Endometrium (tissue), 2 donors: ENCODE results near the gene PLS1.
A peak's percentile ranks its signal among the peaks of the same experiment; 100 is the strongest.

Experiments
- FAIRE-seq: peaks from 2 replicates; lab custom pipeline; 2012; peaks lifted over from hg19 to GRCh38; lab: Jason Lieb, UNC
- donor health status: control.
- donor health status: control.

Gene PLS1

DNA sequence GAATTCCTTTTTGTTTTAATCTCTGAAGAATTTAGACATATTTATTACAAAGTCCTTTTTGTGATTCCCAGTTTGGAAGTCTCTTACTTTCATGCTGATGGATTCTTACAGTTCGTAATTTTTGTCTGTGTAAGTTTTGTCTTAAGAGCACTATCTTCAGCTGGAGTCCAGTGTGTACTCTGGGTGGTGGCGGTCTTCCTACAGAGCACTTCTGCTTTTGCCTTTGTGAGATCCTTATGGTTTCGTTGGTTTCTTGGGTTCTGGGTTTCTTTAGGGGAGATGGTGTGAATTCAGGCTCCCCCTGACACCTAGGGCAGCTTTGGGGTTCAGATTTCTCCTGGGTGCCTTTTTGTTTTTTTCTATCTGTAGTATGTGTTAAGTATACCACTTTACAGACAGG, 45.3 kb downstream of the PLS1 start:
- no peak for FAIRE-seq

DNA sequence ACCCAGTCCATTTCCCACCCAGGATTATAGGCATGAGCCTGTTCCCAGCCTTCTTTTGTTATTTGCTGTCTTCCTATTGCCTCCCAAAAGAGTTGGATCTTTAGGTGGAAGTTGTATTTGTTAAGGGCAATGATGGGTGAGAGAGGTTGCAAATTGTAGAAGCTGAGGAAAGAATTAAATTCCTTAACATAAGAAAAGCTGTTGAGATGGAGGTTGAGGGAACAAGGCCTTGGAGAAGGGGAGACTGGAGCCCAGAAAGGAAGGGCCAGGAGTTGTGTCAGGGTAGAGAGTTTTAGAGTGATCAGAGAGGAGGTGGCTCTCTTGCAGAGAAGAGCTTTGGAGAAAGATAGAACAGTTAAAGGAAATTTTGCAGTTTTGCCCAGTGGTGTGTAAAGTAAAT, 46.8 kb downstream of the PLS1 start:
- FAIRE-seq, result no peak

DNA sequence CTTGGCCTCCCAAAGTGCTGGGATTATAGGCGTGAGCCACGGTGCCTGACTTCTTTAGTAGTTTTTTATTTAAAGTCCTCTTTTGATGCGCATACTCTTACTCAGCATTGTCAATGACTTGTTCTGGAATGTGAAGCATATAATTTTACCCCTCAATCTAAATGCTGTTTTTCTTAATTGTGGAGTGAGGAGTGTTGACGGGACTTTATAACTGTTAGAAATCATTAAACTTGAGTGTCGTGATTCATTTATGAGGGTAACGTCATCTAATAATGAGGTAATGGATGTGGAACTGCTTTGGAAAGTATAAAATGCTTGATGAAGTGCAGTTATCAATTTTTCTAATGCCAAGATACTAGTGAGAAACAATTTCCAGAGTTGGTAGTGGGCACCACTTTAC, 48.3 kb downstream of the PLS1 start:
- FAIRE-seq, result no peak

DNA sequence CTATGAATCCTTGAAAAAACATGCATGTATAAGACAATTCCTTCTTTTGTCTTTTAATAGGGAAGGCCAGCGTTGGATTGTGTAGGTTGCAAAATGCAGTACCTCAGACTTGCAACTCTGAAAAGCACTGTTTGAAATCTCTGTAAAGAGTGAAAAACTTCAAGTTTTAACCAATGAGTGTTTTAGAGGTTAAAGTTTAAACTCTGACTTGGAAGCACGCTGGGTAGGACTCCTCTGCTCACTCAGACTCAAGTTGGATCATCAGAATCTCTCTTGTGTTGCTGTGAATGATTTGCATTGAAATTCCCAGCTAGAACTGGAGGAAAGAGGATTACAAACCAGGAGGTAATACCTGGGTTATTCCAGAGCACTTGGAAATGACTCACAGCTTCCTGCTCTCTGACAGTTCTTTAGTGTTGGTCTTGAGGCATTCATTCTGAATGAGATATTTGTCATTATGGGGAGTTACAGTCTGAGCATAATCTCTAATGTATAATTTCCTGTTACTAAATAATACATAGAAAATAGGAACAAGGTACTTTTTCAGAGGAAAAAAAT, 49.1 kb downstream of the PLS1 start:
- no peak for FAIRE-seq

DNA sequence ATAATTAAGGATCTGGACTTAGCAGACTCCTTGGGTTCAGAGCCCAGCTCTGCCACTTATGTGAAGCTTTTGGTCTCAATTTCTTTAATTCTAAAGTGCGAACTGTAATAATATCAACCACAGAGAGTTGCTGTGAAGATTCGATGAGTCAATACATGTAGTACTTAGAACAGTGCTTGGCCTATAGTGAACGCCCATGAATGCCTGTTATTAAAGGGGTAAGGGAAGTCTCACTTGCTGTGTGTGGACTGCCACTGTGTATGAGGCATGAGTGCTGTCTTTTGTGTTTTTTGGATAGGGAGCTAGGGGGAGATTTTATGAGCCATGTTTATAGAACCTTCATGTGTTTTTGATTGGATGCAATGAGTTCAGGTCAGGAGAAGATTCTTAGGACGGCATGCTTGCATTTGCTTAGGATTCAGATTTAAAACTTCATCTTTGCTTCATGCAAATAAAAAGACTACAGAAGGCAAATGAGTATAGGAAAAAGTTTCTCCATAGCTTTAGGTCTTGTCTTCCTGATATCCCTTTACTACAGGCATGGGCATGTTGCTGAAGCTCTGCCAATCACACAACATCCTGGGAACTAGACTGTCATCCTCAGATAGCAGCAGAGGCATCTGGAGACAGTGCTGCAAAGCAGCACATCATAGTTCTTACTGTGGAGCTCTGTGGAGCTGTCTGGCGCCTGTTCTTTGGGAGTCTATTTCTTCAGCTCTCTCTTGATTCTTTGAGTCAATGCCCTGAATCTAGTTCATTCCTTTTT, 50.0 kb downstream of the PLS1 start:
- no peak for FAIRE-seq

DNA sequence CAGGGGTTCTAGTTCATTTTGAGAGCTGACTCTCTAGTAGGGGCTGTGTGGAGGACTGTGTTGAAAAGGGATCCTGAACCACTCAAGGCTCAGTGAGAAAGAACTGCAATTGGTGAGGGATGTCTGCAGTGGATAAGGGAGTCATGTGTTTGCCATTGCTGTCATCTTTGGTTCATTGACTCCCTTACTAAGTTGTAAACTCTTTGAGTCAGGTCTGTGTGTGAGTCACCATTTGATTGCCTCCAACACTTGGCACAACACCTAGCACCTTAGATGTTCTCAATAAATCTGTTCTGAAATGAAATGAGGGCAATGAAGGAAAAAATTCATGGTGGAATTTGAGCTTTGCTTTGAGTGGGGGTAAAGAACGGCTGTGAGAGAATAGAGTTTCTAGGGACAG, 51.7 kb downstream of the PLS1 start:
- FAIRE-seq, result no peak

DNA sequence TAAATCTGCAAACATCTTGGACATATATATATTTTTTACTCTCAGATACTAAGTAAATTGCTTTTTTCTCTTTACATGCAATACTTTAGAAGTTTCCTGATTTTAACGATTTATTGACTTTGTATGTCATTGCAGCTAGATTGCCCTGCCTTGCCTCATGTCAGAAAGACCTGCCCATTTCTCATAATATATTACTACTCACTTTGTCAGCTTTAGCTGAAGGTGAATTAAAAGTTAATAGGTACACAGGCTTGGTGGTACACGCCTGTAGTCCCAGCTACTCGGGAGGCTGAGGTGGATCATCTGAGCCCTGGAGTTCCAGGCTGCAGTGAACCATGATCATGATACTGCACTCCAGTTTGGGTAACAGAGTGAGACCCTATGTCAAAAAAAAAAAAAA, 52.8 kb downstream of the PLS1 start:
- FAIRE-seq, result no peak

DNA sequence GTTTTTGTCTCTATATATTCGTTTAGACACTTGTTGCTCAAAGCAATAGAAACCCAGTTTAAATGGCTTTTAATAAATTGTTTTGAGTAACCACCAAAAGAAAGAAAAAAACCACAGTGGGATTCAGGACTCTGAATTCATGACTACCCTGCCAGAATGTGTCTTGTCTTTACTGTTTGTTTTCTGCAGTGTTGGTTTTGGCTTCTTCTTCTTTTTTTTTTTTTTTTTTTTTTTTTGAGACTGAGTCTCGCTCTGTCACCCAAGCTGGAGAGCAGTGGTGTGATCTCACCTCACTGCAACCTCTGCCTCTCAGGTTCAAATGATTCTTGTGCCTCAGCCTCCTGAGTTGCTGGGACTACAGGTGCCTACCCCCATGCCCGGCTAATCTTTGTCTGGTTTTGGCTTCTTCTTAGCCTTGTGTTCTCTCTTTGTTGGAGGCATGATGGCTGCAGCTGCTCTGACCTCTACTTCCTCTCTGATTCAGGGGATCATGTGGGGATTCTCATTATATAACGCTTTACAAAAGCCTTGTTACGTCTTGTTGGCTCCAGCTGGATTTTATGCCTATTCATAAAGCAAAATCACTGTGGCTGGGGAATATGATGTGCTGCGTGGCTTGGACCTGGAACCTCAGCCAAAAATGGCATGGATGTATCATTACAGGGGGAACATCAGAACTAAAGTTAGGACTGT, 54.0 kb downstream of the PLS1 start:
- FAIRE-seq, result no peak

DNA sequence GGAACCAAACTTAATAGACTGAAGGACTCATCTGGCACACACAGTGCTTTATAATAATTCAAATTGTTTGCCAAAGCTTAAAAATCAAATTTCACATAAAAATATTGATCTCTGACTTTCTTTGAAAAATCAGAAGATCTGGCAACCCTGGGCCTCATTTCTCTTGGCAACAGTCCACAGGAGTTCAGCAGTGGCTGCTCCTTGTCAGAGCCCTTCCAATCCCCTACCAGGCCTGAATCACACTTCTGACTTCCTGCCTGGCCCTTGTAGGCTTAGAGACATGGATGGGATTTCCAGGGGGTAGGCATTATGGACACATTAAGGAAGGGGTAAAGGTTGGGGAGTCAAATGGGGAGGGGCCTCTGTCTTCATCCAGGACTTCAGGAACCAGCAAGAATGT, 55.5 kb downstream of the PLS1 start:
- FAIRE-seq, result no peak

DNA sequence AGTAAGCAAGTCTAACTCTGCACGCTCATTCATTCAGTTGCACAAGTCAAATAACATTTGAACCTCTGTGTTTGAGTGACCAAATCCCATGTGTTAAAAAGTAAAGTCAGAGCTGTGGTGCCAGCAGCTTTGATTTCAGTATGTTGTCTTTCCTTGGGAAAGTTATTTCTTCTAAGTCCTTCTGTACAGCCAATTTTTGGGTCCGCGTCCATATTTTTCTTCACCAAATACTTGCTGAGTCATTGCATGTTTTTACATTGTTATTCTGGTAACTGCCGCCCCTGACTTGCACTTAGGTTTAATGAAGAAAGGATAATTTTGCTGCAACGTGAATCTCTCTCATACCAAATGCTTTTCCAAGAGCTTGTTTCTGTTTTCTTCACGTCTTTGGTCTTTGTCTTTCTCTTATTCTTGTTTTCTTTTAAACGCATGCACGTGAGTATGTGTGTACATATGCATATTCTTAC, 56.7 kb downstream of the PLS1 start:
- FAIRE-seq, result no peak

DNA sequence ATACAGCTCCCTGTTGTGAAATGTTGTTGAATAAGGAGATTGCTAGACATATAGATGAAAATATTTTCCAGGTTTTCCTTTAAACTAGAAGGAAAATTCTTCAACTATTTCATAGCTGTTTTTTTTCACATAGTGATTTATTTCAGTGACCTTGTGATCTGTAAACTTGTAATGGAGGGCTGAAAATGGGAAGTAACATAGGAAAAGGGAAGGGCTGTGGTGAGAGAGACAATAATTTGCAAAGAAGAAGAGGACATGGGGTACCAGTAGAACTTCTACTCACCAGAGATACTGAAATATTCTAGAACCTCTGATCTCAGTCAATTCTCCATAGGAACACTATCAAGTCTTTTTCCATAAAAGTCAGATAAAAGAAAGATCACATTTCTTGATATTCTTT, 60.4 kb downstream of the PLS1 start:
- no peak for FAIRE-seq

DNA sequence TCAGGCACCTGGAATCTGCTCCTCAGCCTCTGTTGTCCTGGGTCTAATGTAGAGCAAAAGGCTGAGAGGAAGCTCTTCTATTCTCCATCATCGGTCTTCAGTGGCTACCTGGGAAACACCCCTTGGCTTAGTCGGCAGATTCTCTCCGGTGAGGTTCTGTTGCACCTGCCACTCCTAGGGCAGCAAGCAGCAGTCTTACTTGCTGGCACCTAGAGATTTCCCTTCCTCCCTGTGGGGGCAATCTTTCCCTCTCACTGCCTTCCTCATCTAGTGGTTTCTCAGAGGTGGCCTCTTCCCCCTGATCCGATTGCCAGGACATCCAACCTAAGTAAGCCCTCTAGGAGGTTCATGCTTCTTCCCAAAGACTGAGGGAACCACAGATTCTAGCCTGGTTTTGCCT, 60.8 kb downstream of the PLS1 start:
- FAIRE-seq, result no peak

DNA sequence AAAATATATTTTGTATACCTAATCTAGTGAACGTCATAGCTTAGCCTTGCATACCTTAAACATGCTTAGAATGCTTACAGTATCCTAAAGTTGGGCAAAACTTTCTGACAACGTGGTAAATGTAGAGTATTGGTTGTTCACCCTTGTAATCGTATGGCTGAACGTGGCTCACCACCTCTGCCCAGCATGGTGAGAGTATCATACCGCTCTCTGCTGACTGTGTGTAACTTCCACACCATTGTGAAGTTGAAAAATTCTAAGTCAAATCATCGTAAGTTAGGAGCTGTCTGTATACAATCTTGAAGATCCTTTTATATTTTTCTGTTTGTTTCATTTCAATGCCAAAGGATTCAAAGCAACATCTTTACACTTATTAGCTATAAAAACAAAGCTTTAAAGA, 64.2 kb downstream of the PLS1 start:
- no peak for FAIRE-seq

DNA sequence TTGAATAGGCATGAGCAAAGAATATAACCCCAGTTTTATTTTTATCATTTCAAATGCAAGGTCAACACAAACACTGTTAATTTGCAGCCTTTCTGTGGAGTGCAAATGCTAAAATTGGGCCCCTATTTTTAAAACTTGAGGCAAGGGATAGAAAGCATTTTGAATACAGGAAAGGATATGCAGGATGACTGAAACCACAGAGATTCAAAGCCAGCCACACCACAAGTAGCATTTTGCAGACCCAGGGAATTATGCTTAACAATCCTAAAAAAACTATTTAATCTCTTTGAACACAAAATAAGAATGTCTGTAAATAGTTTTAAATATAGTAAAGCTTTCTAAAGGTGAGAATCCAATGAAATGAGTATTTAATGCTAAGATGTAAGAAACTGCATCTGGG, 64.7 kb downstream of the PLS1 start:
- no peak for FAIRE-seq

DNA sequence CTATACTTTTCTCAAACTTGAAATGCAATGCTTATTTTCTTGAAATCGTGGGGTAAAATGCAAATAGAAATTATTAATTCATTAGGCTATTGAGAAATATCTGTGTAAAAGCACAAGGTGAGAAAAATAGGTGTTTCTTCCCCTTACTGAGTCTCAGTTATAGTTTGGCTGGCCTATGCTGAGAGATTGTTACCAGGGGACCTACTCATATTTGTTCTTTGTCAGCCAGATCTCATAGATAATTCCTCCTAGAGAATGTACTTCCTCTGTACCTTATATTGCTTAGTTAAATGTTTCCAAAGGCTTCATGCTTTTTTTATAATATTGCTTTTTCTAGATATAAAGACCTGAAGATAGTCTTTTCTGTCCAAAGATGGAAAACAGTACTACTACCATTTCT, 67.7 kb downstream of the PLS1 start:
- no peak for FAIRE-seq

DNA sequence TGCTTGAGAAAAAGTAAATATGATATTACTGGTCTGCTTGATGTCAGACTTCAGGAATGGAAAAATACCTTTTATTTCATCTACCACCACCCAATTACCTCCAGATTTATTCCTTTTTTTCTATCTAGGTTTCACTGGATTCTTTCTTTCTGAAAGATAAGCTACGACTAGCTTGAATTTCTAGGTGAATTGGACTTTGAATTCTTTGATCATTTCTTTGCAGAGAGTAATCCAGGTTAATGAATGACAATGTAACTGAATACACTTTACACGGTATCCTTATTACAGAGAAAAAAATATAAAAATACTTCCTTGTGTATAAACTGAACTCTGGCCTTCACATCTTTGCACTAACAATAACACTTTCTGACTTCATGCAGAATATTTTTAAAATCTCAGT, 68.1 kb downstream of the PLS1 start:
- peak; percentile 78 for FAIRE-seq

DNA sequence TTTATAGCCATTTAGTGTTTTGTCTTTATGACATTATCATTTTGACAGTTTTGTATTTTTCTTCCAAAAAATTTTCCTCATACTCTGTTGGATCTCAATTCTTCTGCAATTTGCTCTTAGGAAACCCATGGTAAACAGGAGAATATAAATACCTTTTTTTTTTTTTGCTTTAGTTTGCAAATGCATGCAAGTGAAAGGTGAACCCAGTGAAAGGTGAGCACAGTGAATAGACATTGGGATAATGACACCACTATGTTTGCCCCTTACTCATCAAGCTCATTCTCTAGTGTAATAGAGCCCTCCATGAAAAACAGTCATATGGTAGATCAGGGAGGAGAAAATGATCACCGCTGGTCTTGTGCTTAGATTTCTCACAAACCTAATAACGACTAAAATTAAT, 68.6 kb downstream of the PLS1 start:
- no peak for FAIRE-seq

DNA sequence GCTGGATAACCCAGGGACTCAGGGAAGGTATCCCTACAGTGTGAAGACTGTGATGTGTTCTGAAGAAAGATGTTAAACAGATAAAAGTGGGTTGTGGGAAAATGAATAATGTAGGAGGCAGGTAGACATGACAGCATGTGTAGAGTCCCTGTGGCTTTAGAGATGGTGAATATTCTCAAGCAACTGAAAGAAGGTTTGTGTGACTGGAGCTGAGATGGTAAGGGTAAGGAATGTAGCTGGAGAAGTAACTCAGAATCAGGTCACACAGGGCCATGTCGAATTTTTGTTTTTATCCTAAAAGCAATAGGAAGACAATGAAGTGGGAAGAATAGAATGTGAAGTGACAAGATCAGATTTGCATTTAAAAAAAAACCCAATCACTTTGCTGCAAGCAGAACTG, 73.9 kb downstream of the PLS1 start:
- no peak for FAIRE-seq

DNA sequence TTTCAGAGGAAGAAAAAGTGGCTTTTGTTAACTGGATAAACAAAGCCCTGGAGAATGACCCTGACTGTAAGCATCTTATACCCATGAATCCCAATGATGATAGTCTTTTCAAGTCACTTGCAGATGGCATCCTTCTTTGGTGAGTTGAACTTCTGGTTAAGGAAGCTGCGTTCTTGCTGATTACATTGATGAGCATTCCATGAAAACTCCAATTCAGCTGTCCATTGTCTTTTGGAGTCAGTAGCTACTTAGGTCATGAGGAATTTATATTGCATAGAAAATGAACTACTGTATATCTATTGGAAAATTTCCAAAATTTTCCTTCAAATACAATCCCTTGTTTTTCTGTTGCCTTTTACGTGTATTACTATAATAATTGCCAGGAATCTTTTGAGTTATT, 80.0 kb downstream of the PLS1 start:
- FAIRE-seq, result no peak

DNA sequence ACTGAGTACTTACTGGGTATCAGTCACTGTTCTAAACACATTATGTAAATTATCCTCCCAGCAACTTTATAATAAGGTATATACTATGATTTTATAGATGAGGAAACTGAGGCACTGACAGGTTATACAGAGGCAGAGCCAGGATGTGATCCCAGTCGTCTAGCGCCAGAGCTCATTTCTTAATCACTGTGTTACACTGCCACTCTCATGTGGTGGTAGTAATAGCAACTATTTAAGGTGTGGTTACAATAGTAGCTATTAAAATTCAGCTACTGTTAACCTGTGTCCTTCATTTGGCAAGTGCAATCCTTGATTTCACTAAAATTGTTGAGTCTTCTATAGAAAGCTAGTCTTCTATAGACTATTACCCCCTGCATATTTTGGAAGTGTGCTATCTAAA, 84.5 kb downstream of the PLS1 start:
- no peak for FAIRE-seq

DNA sequence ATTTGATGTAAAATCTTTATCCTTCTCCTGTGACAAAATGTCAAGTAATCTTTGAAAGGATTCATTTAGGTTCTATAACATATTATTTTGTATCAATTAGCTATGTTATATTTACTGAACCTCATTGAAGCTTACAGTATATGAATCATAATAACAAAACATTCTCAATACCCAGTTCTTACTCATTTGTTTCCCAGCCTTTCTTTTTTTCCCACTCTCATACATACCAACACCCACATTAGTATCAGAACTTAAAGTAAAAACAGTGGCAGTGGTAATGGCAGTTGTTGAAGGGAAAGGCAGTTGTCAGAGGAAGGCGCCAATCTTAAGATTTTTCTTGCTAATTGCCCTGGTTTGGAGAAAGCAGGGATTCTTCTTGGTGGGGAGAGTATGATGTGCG, 94.4 kb downstream of the PLS1 start:
- no peak for FAIRE-seq

DNA sequence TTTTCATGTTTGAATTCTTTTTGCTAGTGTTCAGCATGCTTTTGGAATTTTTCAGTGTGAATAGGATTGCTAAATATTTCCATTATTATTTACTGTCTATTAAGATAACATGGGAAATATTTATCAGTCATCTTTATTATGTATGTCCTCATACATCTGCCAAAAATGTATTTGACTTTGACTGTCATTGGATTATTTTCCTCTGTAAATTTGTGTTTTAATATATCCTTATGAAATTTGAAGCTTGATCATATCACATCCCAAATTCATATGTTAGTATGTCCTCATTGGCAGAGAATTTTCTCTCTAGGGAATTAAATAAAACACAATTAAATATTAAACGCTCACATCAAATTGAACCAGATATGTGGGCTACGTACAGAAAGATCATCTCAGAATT, 95.3 kb downstream of the PLS1 start:
- no peak for FAIRE-seq

DNA sequence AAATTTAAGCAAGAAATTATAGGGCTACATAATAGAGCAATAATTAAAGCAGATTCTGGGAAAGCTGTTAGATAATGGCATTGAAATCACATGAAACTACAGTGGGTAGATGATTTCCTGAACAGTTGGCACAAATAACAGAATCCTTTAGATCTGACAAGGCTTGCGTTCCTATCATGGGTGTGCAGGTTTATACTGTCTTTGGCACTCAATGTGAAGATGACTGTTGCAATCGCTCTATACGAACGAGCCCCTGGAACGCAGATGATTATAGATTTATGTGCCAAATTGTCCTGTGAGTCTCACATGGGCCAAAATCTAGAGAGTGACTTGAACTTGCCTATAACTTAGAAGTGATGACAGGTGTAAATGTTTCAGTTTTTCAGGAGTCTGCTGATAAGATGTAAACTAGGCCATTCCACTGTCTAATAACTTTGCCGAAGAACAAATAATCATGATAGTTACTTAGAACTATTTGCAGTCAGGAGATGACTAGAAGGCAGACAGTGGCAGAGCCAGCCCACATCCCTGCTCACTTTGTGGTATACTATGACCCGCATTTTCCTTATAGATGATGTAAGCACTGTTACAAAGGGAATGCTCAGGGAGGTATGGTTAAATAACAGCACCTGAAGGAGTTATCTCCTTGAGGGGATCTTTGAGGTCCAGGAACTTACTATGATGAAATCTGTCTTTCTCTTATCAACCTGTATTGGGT, 97.1 kb downstream of the PLS1 start:
- FAIRE-seq, result no peak
